OCI-LY7 (cell line): ENCODE results near the gene CHST9. TPM values are rescaled to one million over a fixed set of nuclear protein-coding genes. Genes with fewer than 3 reads are reported as not detected.

Experiments used
- BruUV-seq: library from RNA; stranded (reverse); fragments of 400-500 nt; replicated peaks from 2 replicates; lab custom pipeline; 2021; lab: Mats Ljungman, UMichigan
- CTCF ChIA-PET: fragments of 300-600 bp; sonication (Branson Sonifier 250); formaldehyde crosslinking; loops from one replicate; lab custom pipeline; 2022; ENCODE audit warnings: antibody characterized with exemption; ENCODE audit not compliant: unreplicated experiment; lab: Charles Lee
- POLR2A ChIA-PET: fragments of 300-600 bp; sonication (Branson Sonifier 250); formaldehyde crosslinking; loops from one replicate; lab custom pipeline; 2022; ENCODE audit warnings: antibody characterized with exemption; lab: Charles Lee
- DNase-seq: peaks from one replicate; pipeline ENCODE4 v3.0.0-alpha.2; 2015; ENCODE audit warnings: low spot score
- H2AFZ ChIP-seq: fragments of 200-600 bp; sonication (generic), shearing (Covaris generic); 2 replicates; pipeline ENCODE4 v1.6.1; 2014; ENCODE audit warnings: mild to moderate bottlenecking, antibody characterized with exemption, low read length, moderate library complexity
- H3K27ac ChIP-seq: fragments of 200-600 bp; sonication (generic); 2 replicates; pipeline ENCODE4 v1.5.1; 2014; ENCODE audit warnings: mixed run types, low read depth, mild to moderate bottlenecking, moderate library complexity, low read length, inconsistent platforms; ENCODE audit not compliant: poor library complexity, severe bottlenecking
- H3K36me3 ChIP-seq: fragments of 200-600 bp; sonication (generic); 2 replicates; pipeline ENCODE4 v1.6.1; 2014; ENCODE audit warnings: mild to moderate bottlenecking, antibody characterized with exemption, low read length, moderate library complexity, mixed read lengths; ENCODE audit not compliant: insufficient read depth
- H3K4me1 ChIP-seq: fragments of 200-600 bp; sonication (generic); 2 replicates; pipeline ENCODE4 v1.5.1; 2014; ENCODE audit warnings: mild to moderate bottlenecking, low read length; ENCODE audit not compliant: insufficient read depth, poor library complexity, severe bottlenecking
- H3K4me2 ChIP-seq: fragments of 200-600 bp; sonication (generic); 2 replicates; pipeline ENCODE4 v1.6.1; 2014; ENCODE audit warnings: mild to moderate bottlenecking, low read length
- H3K4me3 ChIP-seq: fragments of 200-600 bp; sonication (generic); 2 replicates; pipeline ENCODE4 v1.5.1; 2014; ENCODE audit warnings: mild to moderate bottlenecking, low read depth, low read length; ENCODE audit not compliant: poor library complexity, severe bottlenecking
- H3K79me2 ChIP-seq: fragments of 200-600 bp; sonication (generic); 2 replicates; pipeline ENCODE4 v1.6.1; 2016; ENCODE audit warnings: low read depth, mild to moderate bottlenecking, low read length, moderate library complexity, mixed read lengths; ENCODE audit not compliant: insufficient read depth
- H3K9me2 ChIP-seq: fragments of 200-600 bp; sonication (generic); 2 replicates; pipeline ENCODE4 v1.6.1; 2016; ENCODE audit warnings: mild to moderate bottlenecking, low read length, mixed read lengths; ENCODE audit not compliant: insufficient read depth
- H3K9me3 ChIP-seq: fragments of 200-600 bp; sonication (generic); 2 replicates; pipeline ENCODE4 v1.6.1; 2014; ENCODE audit warnings: mild to moderate bottlenecking, mixed run types, low read length, mixed read lengths
- H4K20me1 ChIP-seq: fragments of 200-600 bp; sonication (generic); 2 replicates; pipeline ENCODE4 v1.6.1; 2014; ENCODE audit warnings: mild to moderate bottlenecking, antibody characterized with exemption, low read length, moderate library complexity, mixed read lengths; ENCODE audit not compliant: insufficient read depth
- CTCF ChIP-seq: fragments of 200-600 bp; sonication (generic); conservative IDR thresholded peaks from 2 replicates; pipeline ENCODE4 v1.5.1; 2014; ENCODE audit warnings: mild to moderate bottlenecking, antibody characterized with exemption, low read length, moderate library complexity, mixed read lengths
- EZH2phosphoT487 ChIP-seq: fragments of 200-600 bp; sonication (generic); IDR thresholded peaks from 2 replicates; pipeline ENCODE4 v1.6.1; 2018; ENCODE audit warnings: low read depth, borderline replicate concordance, mild to moderate bottlenecking, mixed run types, antibody characterized with exemption, low read length, moderate library complexity, mixed read lengths
- intact Hi-C: fragments of 100-400 bp; cut with micrococcal nuclease; formaldehyde crosslinking; loops from one replicate; pipeline ENCODE4 v1.10.0; 2022; ENCODE audit not compliant: unreplicated experiment
- total RNA-seq, 2 experiments: library from RNA; depleted of rRNA in 1 of 2; stranded (reverse); fragments of >200 nt in 1 of 2; shearing (Covaris generic) in 1 of 2; gene quantifications; 2 replicates each; pipeline ENCODE4 v1.2.3, GENCODE V29; 2014 to 2022

CHST9 gene
- total RNA-seq, 2 experiments from 2014 or later = not detected

DNA sequence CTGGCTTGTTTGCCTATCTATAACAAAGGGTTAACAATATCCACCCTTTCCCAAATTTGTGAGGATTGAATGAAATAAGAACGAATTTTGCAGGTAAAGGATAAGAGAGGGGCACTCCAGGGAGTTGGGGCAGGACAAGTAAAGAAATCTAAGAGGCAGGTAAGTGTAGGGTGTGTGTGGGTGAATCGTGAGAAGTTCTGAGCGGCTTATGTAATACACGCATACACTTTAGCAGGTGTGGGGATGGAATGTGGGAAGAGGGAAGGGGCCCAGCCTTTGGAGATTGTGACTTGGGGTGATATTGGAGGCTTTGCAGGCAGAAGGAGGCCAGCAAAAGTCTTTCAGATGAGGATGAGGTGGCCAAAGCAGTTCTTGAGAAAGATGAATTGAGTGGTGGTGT is 236.4 kb downstream of the CHST9 start:
- Histone ChIP-seq H2AFZ (no peak overlapping the region), H3K36me3 (no peaks in the 10 kb centered on the region), H3K79me2 (no peaks in the 10 kb centered on the region), H3K4me2 (no peak overlapping the region), H3K9me3 (no peaks in the 10 kb centered on the region), H3K4me3 (no peak overlapping the region), H4K20me1 (no peaks in the 10 kb centered on the region), H3K4me1 (no peaks in the 10 kb centered on the region), H3K9me2 (no peaks in the 10 kb centered on the region), H3K27ac (no peak overlapping the region)
- POLR2A ChIA-PET = no interaction called here
- BruUV-seq = no TSS peak
- intact Hi-C loops = no loop called here
- CTCF ChIA-PET = no interaction called here
- no peak for DNase-seq
- TF ChIP-seq CTCF (no peak), EZH2phosphoT487 (no peak)

GRCh38 chr18:26943906-26944305 is 241.2 kb downstream of the CHST9 start:
- Histone ChIP-seq H2AFZ (no peak overlapping the region), H4K20me1 (no peaks in the 10 kb centered on the region), H3K4me3 (no peak overlapping the region), H3K9me3 (no peaks in the 10 kb centered on the region), H3K9me2 (no peaks in the 10 kb centered on the region), H3K27ac (no peak overlapping the region), H3K4me1 (no peaks in the 10 kb centered on the region), H3K79me2 (no peaks in the 10 kb centered on the region), H3K36me3 (no peaks in the 10 kb centered on the region), H3K4me2 (no peak overlapping the region)
- no peak for DNase-seq
- no peak for TF ChIP-seq EZH2phosphoT487
- TF ChIP-seq CTCF = no peak
- BruUV-seq = no TSS peak
- intact Hi-C loops = no loop called here
- ChIA-PET POLR2A (interaction anchor here (0.8 kb wide), 1 partner anchor 16 kb away, joined by 3 read pairs; no protein-coding TSS in a partner anchor), CTCF (no interaction called here)

GRCh38 chr18:26941584-26941983 is 243.5 kb downstream of the CHST9 start:
- TF ChIP-seq CTCF = no peak
- TF ChIP-seq EZH2phosphoT487 = no peak
- intact Hi-C loops = no loop called here

More at GRCh38 chr18:26941584-26941983, 243.5 kb downstream of the CHST9 start:
- Histone ChIP-seq H2AFZ (no peak overlapping the region), H3K4me2 (no peak overlapping the region), H3K9me2 (no peaks in the 10 kb centered on the region), H3K27ac (no peak overlapping the region), H3K4me3 (no peak overlapping the region), H3K9me3 (no peaks in the 10 kb centered on the region), H3K4me1 (no peaks in the 10 kb centered on the region), H3K79me2 (no peaks in the 10 kb centered on the region), H4K20me1 (no peaks in the 10 kb centered on the region), H3K36me3 (no peaks in the 10 kb centered on the region)
- CTCF ChIA-PET = no interaction called here
- no peak for DNase-seq
- no TSS peak for BruUV-seq
- POLR2A ChIA-PET = interaction anchor here (0.5 kb wide), 1 partner anchor 8 kb away, joined by 4 read pairs; no protein-coding TSS in a partner anchor
